NCI-H1436 treated with DMSO at 0.1 percent for 48 hours (cell line): ENCODE results near the gene FZD1.
"Not testable (repeated sequence)": the region's sequence is repeated elsewhere in the genome, so short reads cannot be mapped to it uniquely, and the experiment has no call there.

Experiments
- DNase-seq: peaks from one replicate; lab custom pipeline; 2025; lab: John Stamatoyannopoulos, UW

FZD1 gene

GRCh38 chr7:91297939-91298338 is 33.7 kb downstream of the FZD1 start:
- DNase-seq, result no peak

DNA sequence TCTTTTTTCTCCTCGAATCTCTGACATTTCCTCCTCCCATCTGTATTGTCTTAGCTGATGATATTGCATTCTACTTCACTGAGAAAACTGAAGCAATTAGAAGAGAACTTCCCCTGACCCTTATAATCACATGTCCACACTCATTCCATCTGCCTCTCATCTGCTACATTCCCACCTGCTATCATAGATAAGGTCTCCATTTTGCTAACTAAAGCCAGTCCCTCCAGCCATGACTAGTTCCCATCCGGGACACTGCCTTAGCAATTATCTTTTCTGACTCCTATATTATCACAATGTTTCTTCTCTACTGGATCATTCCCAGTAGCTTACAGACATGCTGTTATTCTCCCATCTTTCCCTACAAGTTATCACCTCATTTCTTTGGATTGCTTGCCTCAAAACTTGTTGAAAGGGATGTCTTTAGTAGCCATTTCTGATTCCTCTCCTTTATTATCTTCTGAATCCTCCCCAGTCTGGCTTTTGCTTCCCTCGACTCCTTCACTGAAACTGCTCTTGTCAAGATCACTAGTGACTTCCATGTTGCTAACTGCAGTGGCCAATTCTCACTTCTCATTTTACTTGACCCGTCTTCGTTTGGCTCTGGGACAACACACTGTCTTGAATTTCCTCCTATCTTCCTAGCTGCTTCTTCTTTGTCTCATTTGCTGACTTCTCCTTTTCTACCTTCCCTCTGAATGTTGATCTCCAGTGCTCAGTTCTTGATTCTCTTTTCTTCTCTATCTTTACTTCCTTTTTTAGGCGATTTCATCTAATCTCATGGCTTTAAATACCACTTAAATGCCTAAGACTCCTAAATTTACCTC is 35.9 kb downstream of the FZD1 start:
- DNase-seq, result no peak

- DNase-seq, result no peak
Observed at GRCh38 chr7:91302794-91303193, 38.6 kb downstream of the FZD1 start.

GRCh38 chr7:91306266-91306665 is 42.0 kb downstream of the FZD1 start:
- DNase-seq, result no peak

GRCh38 chr7:91307467-91307866 is 43.2 kb downstream of the FZD1 start:
- no peak for DNase-seq

- not testable (repeated sequence) for DNase-seq
Observed at GRCh38 chr7:91308191-91308590, 44.0 kb downstream of the FZD1 start.

DNA sequence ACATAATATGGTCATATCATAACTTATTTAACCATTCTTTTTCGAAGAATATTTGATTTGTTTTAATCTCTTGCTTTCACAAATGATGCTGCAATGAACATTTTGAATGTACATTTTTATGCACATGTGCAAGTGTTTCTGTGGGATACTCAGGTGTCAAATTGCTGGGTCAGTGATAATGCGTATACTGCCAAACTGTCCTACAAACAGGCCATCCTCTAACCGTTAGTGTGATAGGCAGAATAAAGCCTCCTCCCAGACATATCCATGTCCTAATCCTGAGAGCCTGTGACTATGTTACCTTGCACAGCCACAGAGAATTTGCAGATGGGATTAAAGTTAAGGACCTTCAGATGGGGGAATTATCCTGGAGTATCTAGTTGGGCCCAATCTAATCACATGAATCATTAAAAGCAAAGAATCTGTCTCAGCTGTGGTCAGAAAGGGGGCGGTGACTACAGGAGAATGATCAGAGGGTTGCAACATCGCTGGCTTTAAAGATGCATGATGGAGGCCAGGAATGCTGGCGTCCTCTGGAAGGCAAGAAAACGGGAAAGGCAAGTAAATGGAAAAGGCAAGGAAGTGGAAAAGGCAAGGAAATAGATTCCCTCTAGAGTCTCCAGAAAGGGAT is 46.7 kb downstream of the FZD1 start:
- DNase-seq, result no peak

GRCh38 chr7:91311839-91312238 is 47.6 kb downstream of the FZD1 start:
- DNase-seq, result no peak

DNA sequence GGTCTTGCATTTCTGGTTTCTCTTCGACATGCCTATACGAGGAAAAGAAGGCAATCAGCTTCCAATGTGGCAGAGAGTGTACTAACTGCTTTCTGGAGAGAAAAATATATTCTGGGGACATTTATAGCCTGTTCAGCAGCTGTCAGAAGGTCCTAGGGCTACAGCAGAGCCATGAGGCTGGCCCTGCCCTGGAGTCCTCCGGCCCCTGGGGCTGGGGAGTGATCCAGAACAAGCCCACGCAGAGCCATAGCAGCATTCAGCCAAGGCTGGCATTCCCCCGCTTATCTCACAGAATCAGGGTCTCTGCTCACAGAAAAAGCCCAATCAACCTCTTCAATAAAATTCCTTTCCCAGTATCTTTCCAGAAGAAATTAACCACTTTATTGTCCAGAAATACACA is 48.9 kb downstream of the FZD1 start:
- no peak for DNase-seq

DNA sequence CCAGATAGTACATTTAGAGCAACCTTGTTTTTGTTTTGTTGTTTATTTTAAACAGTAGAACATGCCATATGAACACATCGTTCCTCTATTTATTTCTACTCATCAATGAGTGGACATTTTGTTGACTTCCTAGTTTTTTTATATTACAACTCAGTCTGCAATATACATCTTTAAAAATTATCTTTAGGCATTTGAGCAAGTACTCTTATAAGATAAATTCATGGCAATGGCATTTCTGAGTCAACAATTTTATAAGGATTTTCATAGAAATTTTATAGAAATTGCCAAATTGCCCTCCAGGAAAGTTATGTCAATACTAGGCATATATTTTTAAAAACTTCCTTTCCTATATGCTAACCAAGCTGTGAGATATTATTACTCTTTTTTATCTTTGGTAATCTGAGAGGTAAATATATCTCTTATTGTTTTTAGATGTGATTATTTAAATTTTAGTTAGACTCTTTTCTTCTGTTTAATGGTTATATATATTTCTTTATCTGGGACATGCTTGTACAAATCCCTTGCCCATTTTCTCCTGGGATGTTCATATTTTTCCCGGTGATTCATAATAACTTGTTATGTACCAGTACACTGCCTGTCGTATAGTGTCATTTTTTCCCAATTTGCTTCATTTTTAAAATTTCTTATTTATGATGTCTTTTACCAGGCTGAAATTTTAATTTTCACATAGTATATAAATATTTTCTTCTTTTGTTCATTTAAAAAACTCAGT is 50.5 kb downstream of the FZD1 start:
- DNase-seq, result no peak

DNA sequence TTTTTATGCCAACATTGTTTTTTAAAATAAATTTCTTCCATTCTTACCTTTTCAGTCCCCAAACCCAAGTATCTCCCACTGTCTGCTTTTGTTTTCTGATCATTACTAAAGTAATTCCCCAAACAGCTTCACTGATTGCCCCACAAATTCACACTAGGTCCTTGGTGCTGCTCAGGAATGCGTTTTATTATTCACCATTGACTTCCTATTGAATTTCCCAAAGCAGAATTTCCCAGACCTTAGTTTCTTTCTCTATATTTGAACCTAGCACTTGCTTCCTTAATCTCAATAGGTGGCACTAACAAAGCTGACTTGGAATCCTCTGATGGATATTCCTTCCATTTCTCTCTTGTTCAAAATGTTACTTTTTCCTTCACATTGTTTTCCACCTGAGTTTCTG is 52.2 kb downstream of the FZD1 start:
- no peak for DNase-seq

DNA sequence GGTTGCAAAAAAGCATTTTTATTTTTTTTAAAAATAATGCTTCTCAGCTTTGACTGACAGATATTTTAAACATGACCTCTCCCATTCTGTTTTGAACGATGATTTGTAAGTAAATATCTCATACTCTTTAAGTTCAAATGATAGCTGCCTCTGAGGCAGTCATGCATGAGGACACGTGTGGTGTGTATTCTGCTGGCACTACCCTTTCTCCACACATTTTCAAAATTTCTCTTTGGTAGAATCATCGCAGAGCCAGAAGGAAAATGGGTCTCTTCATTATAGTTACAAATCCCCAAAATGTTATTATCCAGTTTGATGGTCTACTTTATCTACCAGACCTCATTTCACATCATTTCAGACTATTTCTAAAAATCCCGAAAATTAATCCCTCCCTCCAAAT is 55.1 kb downstream of the FZD1 start:
- no peak for DNase-seq

DNA sequence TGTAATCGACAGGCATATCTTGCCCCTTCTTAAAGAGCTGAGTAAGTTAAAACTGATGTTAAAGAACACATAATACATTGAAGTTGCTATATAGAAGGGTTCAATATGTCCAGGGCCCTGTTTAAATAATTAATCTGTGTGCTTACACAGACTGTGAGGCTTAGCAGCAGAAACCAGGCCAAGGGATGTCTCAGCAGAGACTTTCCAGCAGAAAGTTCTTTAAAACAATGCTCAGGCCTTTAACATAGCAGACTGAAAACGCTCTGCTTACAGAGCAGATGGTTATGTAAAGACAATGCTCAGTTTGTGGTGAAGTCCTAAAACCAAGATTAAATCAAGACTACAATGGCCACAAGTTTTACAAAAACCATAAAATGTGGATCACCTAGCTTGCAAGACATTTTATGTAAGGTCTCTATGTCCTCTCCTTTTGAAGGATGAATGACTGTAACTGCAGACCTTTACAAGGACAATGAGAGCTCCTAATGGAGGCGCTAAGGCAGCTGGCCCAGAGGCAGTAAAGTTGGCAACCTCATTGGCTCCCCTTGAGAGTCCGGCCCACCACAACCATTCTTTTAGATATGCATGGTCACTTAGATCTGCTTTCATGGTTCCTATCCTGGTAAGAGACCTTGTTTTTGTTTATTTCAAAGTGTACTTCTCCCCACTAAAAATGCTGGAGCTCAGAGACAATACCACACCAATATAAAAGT is 56.3 kb downstream of the FZD1 start:
- DNase-seq, result no peak
